Mesenteric fat pad (tissue), 1 donor: Measurements from ENCODE around the gene CPNE4. TPM values are rescaled to one million over a fixed set of nuclear protein-coding genes. Genes with fewer than 3 reads are reported as not detected.

ENCODE experiments used
- DNase-seq: peaks from one replicate; pipeline ENCODE4 v3.0.0-alpha.2; 2020; ENCODE audit warnings: low spot score
- total RNA-seq: library from RNA; stranded (reverse); fragmentation: NEBNext Ultra II Directional; extraction: Animal tissue kit (Norgen Biotek cat#: 25700); gene quantifications from one replicate; pipeline ENCODE4 v1.2.1, GENCODE V29; 2021
- donor health status: DM: yes; HTN: yes; CAD: no.

The CPNE4 gene
- total RNA-seq, 1 donor from 2014 or later: not detected

- DNase-seq: no peak
These were observed 231.7 kb downstream of the CPNE4 start for GRCh38 chr3:131803113-131803512.

- DNase-seq: no peak
These were observed 232.8 kb downstream of the CPNE4 start for GRCh38 chr3:131802029-131802428.

- no peak for DNase-seq
These were observed 233.2 kb downstream of the CPNE4 start for GRCh38 chr3:131801566-131801965.

- DNase-seq: no peak
These were observed 237.0 kb downstream of the CPNE4 start for GRCh38 chr3:131797776-131798175.

GRCh38 chr3:131796558-131797198, 238.1 kb downstream of the CPNE4 start:
- DNase-seq: no peak

- DNase-seq: no peak
These were observed 238.7 kb downstream of the CPNE4 start for GRCh38 chr3:131796111-131796510.

GRCh38 chr3:131795390-131796090, 239.3 kb downstream of the CPNE4 start:
- DNase-seq: no peak

- no peak for DNase-seq
These were observed 239.9 kb downstream of the CPNE4 start for GRCh38 chr3:131794766-131795388.

- DNase-seq: no peak
These were observed 240.9 kb downstream of the CPNE4 start for GRCh38 chr3:131793870-131794269.

- no peak for DNase-seq
These were observed 245.6 kb downstream of the CPNE4 start for GRCh38 chr3:131789188-131789587.

- no peak for DNase-seq
These were observed 248.4 kb downstream of the CPNE4 start for GRCh38 chr3:131786386-131786785.

GRCh38 chr3:131782751-131783150, 252.1 kb downstream of the CPNE4 start:
- DNase-seq: no peak

- no peak for DNase-seq
These were observed 256.3 kb downstream of the CPNE4 start for GRCh38 chr3:131778526-131778925.

- no peak for DNase-seq
These were observed 259.2 kb downstream of the CPNE4 start for GRCh38 chr3:131775650-131776049.

- DNase-seq: no peak
These were observed 262.4 kb downstream of the CPNE4 start for GRCh38 chr3:131772269-131773026.

- no peak for DNase-seq
These were observed 271.7 kb downstream of the CPNE4 start for GRCh38 chr3:131762981-131763564.

GRCh38 chr3:131756405-131756804, 278.4 kb downstream of the CPNE4 start:
- no peak for DNase-seq

- no peak for DNase-seq
These were observed 279.4 kb downstream of the CPNE4 start for GRCh38 chr3:131755380-131755779.

- no peak for DNase-seq
These were observed 284.6 kb downstream of the CPNE4 start for GRCh38 chr3:131750256-131750655.

- no peak for DNase-seq
These were observed 285.0 kb downstream of the CPNE4 start for GRCh38 chr3:131749826-131750225.

- DNase-seq: no peak
These were observed 287.3 kb downstream of the CPNE4 start for GRCh38 chr3:131747466-131747865.
